NCI-H2227 treated with DMSO at 0.1 percent for 48 hours (cell line): ENCODE results near the gene SCUBE3.

Experiments
- DNase-seq: peaks from one replicate; lab custom pipeline; 2025; lab: John Stamatoyannopoulos, UW

Gene SCUBE3

DNA sequence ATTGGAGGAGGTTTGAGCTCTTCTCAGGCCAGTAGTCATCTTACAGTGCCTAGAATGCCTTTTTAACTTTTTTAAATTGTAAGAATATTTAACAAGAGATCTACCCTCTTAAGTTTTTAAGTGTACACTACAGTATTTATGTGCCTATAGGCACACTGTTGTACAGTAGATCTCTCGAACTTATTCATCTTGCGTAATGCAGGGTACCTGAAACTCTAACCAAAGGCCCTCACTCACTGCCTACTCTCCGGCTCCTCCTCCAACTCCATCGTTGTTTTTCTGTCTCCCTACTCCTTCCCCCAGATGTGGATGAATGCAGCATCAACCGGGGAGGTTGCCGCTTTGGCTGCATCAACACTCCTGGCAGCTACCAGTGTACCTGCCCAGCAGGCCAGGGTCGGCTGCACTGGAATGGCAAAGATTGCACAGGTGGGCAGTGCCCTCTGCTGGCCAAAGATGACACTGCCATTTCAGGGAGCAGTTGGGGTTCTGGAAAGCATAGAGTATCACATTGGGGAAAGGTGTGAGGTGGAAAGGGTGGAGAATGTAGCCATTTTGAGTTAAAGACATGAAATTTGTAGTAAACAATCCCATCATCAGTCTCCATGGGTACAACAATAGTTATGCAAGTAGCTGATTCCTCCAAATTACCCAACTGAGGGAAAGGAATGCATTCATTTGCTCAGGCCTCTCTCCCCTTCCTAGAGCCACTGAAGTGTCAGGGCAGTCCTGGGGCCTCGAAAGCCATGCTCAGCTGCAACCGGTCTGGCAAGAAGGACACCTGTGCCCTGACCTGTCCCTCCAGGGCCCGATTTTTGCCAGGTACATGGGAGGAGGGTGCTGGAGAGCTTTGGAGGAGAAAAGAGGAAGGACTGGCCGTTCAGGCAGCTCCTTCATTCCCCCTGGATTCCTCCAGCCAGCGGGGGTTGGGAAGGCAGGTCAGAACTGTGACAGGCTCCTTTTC, 27.4 kb downstream of the SCUBE3 start:
- DNase-seq = peak; percentile 57

DNA sequence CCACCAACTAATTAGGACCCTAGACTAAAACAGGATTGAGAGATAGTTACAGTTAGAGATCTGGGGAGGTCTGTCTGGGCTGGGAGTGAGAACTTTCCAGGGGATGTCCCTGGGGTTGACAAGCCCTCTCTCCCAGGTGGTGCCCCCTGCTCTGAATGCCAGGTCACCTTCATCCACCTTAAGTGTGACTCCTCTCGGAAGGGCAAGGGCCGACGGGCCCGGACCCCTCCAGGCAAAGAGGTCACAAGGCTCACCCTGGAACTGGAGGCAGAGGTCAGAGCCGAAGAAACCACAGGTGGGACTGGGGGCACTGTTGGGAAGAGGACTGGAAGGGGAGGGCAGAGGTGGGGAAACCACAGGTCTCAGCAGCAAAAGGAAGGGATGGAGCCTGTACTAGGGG, 28.7 kb downstream of the SCUBE3 start:
- no peak for DNase-seq

DNA sequence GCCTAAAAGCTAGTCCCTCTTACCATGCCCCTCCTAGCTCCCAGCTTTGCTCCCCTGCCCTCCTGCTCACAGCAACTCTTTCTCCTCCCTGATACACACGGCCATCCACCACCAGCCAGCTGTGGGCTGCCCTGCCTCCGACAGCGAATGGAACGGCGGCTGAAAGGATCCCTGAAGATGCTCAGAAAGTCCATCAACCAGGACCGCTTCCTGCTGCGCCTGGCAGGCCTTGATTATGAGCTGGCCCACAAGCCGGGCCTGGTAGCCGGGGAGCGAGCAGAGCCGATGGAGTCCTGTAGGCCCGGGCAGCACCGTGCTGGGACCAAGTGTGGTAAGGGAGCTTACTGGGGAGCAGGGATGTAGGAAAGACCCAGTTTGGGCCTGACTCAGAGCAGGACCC, 29.1 kb downstream of the SCUBE3 start:
- DNase-seq = no peak

DNA sequence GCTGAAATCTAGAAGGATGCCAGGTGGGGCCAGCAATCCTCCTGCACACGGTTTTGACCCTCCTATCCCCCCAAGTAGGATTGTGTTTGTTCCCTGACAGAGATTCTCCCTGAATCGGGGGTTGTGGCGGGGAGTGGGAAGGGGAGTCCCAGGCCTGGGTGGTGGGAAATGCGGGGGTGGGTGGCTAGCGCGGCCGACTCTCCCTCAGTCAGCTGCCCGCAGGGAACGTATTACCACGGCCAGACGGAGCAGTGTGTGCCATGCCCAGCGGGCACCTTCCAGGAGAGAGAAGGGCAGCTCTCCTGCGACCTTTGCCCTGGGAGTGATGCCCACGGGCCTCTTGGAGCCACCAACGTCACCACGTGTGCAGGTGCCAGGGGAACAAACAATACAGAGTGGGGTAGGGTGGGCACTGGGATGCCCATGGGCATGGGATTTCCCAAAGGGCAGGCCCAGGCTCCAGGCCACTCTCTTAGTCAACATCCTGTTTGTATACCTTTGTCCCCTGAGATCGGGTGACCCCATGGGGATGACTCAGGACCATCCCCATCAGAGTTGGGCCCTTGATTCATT, 29.7 kb downstream of the SCUBE3 start:
- DNase-seq = no peak

DNA sequence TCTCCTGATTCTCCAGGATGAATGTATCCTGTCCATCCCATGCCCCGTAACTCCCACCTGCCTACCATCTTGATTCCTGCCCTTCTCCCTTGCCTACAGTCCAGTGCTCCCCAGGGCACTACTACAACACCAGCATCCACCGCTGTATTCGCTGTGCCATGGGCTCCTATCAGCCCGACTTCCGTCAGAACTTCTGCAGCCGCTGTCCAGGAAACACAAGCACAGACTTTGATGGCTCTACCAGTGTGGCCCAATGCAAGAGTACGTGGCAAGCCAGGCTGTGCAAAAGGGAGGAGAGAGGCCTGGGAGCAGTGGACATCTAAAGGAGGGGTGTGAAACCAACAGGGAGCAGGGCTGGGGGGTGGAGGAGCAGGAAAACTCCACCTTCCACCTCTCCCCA, 30.8 kb downstream of the SCUBE3 start:
- DNase-seq = no peak

GRCh38 chr6:35247642-35248231, 34.0 kb downstream of the SCUBE3 start:
- no peak for DNase-seq

DNA sequence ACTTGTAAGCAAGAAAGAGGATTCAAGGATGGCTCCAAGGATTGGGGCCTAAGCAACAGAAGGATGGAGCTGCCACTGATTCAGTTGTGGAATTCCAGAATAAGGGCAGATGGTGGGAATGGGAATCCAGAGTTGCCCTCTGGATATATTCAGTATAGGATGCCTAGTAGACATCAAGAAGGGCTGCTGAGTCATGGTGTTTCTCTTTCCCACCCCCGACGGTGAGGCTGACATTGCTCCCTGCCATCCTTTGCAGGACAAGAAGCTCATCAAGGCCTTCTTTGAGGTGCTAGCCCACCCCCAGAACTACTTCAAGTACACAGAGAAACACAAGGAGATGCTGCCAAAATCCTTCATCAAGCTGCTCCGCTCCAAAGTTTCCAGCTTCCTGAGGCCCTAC, 34.5 kb downstream of the SCUBE3 start:
- no peak for DNase-seq

DNA sequence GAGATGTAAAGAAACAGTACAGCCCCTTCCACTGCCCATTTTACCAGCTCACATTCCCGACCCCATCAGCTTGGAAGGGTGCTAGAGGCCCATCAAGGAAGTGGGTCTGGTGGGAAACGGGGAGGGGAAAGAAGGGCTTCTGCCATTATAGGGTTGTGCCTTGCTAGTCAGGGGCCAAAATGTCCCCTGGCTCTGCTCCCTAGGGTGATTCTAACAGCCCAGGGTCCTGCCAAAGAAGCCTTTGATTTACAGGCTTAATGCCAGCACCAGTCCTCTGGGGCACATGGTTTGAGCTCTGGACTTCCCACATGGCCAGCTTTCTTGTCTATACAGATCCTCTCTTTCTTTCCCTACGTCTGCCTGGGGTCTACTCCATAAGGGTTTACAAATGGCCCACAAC, 35.2 kb downstream of the SCUBE3 start:
- no peak for DNase-seq

- no peak for DNase-seq
Observed at GRCh38 chr6:35251949-35252348, 38.2 kb downstream of the SCUBE3 start.

DNA sequence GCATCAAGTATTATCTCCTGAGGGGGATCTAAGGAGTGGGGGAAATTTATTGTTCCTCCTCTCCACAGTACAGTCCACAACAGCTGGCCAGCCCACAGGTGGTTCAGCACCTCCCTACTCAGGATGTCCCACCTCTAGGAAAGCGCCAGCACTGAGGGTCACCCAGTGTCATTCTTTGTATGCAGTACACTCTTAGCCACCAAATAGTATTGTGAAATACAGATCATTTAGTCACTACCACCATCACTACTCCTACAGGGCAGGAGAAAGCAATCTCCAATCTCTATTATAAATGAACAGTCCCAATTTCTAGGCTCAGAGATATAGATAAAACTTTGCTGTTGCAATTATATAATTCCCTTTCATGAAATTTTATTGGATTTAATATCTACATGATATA, 39.5 kb downstream of the SCUBE3 start:
- no peak for DNase-seq

GRCh38 chr6:35258336-35258735, 44.6 kb downstream of the SCUBE3 start:
- DNase-seq = no peak

GRCh38 chr6:35258858-35259193, 45.1 kb downstream of the SCUBE3 start:
- no peak for DNase-seq

DNA sequence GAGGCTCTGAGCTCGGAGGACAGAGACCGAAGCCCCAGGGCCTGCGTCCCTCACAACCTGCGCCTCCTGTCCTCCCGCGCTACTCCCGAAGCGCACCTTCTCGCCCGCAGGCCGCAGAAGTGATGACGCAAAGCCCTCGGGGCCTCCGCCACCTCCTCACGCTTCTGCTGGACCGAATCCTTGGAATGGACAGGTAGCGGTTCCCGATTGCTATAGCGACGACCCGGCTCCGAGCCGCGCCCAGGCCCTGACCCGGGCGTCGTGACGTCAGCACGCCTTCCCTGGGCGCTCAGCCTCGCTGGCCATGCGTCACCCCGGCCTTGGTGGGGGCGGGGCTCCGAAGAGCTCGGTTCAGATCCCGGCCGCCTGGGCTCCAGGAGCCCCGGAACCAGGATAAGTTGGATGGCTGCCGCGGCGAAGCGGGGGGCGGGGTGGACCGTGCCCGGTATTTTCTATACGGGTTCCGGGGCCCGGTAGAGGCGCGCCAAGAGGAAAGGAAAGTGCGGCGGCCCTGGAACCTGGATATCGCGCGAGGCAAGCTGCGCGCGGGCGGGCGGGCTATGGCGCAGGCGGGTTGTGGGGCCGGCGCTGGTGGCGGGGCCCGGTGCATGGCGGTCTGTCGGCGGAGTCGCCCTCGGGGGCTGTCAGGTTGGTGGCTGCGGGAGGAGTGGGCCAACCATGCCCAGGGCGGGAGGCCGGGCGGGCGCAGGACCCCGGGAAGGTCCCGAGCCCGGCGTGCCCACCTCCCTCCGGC, 45.6 kb downstream of the SCUBE3 start, which contains the start of gene ZNF76:
TSS of gene ZNF76 (plus strand) at position 542 of the 754 bp plus-strand sequence. CDS start 21,417 bp downstream, outside the sequence.
- peak; percentile 96 for DNase-seq

- DNase-seq = no peak
Observed at GRCh38 chr6:35259948-35260590, 46.3 kb downstream of the SCUBE3 start.

DNA sequence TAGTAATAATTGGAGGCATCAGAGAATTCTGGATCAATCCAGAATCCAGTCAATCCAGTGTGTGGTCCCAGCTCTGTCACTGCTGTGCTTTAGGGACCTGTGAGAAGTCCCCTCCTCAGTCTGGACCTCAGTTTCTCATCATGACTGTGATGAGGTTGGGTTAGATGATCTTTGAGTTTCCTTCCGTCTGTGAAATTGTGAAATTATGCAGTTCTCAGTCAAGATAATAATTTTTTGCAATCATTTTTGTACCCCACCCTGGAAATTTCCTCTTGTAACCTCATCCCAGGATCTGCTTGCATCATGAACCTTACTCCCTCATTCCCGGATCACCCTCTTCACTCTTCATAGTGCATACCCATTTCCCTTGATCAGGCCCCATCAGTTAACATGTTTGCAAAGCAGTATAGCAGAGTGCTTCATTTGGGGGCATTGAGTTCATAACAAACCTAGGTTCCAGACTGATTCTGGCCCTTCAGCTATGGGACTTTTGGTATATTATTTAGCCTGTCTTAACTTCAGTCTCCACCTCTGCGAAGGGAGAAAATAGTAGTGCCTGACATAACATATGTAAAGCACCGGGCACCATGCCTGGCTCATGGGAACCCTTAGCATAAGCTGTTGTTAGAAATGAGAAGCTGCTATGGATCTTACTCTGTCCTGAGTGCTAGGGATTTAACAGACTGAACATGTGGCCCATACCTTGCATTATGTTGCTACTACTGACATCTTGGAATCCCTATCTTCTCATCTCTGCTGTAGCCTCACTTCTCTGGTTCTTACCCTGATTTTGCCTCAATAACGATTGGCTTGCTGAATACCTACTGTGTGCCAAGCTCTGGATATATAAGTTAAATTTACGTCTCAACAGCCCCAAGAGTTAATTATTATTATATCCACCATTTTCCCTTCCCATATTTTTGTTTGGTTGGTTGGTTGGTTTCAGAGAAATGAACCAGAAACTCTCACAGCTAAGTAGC, 47.1 kb downstream of the SCUBE3 start:
- no peak for DNase-seq

- no peak for DNase-seq
Observed at GRCh38 chr6:35262596-35262995, 48.8 kb downstream of the SCUBE3 start.

GRCh38 chr6:35264550-35265274, 51.0 kb downstream of the SCUBE3 start:
- no peak for DNase-seq

DNA sequence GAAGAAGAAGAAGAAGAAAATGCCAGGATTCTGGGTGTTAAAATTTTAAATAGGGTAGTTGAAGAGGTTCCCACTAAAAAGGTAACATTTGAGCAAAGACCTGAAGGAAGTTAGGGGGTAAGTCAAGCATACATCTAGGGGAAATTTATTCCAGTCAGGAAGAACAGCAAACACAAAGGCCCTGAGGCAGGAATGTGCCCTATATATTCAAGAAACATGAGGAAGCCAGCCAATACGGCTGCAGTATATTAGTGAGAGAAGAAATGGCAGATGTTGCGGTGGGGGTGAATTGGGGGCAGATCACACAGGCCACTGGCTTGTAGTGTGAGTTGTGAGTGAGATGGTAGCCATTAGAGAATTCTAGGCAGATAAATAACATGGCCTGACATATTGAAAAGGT, 51.8 kb downstream of the SCUBE3 start:
- no peak for DNase-seq

DNA sequence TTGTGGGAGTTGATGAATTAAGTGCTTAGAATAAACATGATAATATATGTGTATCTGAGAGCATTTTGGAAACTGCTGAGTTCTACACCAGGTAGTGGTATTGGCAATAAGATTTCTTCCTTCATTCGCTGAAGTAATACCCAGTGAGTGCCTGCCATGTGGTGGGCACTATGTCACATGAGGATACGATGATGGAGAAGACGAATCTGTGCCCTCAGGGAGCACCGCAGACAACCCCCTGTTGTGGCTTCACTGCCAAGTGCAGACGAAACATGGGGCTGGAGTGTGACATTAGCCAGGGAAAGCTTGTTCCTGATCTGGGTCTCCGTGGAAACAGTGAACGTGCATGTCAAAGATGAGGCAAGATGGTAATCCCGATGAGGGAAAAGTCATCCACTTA, 53.7 kb downstream of the SCUBE3 start:
- no peak for DNase-seq

GRCh38 chr6:35267897-35268296, 54.1 kb downstream of the SCUBE3 start:
- no peak for DNase-seq
